Memory B cell (primary cell): Measurements from ENCODE around the gene PRSS3.
"Not testable (repeated sequence)": the region's sequence is repeated elsewhere in the genome, so short reads cannot be mapped to it uniquely, and the experiment has no call there.

ENCODE experiments used
- ATAC-seq: fragments of 150-1000 bp; cut with Tn5 transposase; 2 replicates; pipeline ENCODE4 v1.10.0; 2021; ENCODE audit warnings: low read depth, mild to moderate bottlenecking, moderate library complexity
- DNase-seq, 2 donors: peaks; one replicate each; pipeline ENCODE4 v3.0.0; 2022; ENCODE audit warnings: low spot score in 2 of 2
- H3K27ac Mint-ChIP-seq: one replicate; pipeline ENCODE4 v1.8.0; 2022; ENCODE audit warnings: mild to moderate bottlenecking, moderate library complexity, mixed read lengths
- H3K27me3 Mint-ChIP-seq: one replicate; pipeline ENCODE4 v1.8.0; 2022; ENCODE audit warnings: mixed read lengths
- H3K36me3 Mint-ChIP-seq: one replicate; pipeline ENCODE4 v1.8.0; 2022; ENCODE audit warnings: mild to moderate bottlenecking, mixed read lengths
- H3K4me1 Mint-ChIP-seq: one replicate; pipeline ENCODE4 v1.8.0; 2022; ENCODE audit warnings: mixed read lengths
- H3K4me3 Mint-ChIP-seq: one replicate; pipeline ENCODE4 v1.8.0; 2022; ENCODE audit warnings: mild to moderate bottlenecking, moderate library complexity, mixed read lengths
- H3K9me3 Mint-ChIP-seq: one replicate; pipeline ENCODE4 v1.8.0; 2022; ENCODE audit warnings: mixed read lengths

Gene PRSS3

DNA sequence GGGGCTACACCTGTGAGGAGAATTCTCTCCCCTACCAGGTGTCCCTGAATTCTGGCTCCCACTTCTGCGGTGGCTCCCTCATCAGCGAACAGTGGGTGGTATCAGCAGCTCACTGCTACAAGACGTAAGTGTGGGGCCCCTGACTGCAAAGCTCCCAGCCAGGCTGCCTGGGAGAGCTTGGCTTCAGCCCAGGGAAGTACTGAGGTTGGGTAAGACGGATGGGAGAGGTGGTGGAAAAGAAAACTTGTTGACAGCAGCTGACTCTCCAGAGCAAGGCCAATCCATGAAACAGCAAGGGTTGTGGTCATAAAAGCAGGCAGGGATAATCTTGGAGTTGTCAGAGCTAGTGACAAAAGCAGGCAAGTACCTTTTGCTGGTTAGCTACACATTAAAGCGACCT, 1.3 kb downstream of the PRSS3 start:
- not testable (repeated sequence) for ATAC-seq, H3K9me3 Mint-ChIP-seq, H3K4me3 Mint-ChIP-seq, H3K27ac Mint-ChIP-seq, H3K36me3 Mint-ChIP-seq, H3K4me1 Mint-ChIP-seq, DNase-seq
- peaks cover 24% of the 10 kb centered on the region for H3K27me3 Mint-ChIP-seq

DNA sequence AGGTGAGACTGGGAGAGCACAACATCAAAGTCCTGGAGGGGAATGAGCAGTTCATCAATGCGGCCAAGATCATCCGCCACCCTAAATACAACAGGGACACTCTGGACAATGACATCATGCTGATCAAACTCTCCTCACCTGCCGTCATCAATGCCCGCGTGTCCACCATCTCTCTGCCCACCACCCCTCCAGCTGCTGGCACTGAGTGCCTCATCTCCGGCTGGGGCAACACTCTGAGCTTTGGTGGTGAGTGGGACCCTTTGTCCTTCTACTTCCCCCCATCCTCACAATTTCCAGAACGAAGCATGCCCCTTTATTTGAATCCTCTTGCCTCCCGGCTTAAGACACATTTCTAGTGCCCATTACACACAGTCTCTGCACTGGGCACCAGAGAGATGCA, 2.5 kb downstream of the PRSS3 start:
- Mint-ChIP-seq H3K4me3 (no peak overlapping the region), H3K36me3 (no peaks in the 10 kb centered on the region), H3K4me1 (no peaks in the 10 kb centered on the region), H3K27me3 (peaks cover 26% of the 10 kb centered on the region), H3K27ac (no peak overlapping the region), H3K9me3 (peaks cover 2% of the 10 kb centered on the region)
- DNase-seq (no peak), ATAC-seq (no peak)

DNA sequence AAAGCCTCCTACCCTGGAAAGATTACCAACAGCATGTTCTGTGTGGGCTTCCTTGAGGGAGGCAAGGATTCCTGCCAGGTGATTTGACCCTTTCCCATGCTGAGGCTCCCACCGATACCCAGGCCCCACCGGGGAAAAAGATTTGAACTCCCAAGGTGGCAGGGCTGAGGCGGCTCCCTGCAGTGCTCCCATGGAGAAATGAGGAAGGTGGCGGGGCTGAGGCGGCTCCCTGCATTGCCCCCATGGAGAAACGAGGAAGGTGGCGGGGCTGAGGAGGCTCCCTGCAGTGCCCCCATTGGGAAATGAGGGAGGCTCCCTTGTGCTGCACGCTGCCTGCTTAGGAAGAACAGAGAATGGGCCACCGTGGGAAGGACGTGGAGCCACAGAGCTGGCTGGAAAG, 3.2 kb downstream of the PRSS3 start:
- Mint-ChIP-seq H3K27ac (no peak overlapping the region), H3K9me3 (peaks cover 2% of the 10 kb centered on the region), H3K4me1 (no peaks in the 10 kb centered on the region), H3K36me3 (no peaks in the 10 kb centered on the region), H3K4me3 (no peak overlapping the region), H3K27me3 (peaks cover 26% of the 10 kb centered on the region)
- DNase-seq (no peak), ATAC-seq (no peak)

DNA sequence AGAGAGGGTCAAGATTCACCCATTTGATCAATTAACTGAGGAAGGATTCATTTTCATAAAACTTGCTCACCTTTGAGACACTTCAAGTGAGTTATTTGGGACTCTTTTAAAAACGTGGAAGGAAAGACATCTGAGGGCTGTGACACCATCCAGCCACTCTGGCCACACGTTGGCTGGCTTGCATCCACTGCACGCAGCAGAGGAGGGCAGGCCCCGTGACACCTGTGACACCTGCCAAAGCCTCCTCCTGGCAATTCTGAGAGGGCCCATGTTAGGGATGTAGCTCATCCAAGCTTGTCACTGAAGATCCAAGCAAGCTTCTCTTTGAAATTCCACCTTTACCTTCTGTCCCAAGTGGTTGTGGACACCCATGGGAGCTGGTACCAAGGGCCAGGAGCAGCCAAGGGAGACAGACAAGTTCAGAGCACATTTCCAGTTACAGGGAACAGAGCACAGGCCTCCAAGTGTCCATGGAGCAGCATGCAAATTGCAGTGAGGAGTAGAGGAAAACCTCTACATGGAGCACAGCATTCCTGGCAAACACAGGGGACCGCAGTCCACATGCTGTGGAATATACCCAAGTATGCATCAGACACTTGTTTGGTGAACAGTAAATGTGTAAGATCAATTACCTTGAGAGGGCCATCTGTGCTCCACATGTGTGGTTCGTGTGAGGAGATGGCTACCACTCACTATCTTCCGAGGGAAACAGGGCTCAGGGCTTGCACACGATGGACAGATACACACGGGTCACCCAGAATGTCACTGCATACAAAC, 4.8 kb downstream of the PRSS3 start:
- Mint-ChIP-seq H3K4me1 (no peaks in the 10 kb centered on the region), H3K9me3 (peaks cover 2% of the 10 kb centered on the region), H3K36me3 (no peaks in the 10 kb centered on the region), H3K27ac (no peak overlapping the region), H3K27me3 (peaks cover 25% of the 10 kb centered on the region), H3K4me3 (no peak overlapping the region)
- ATAC-seq (no peak), DNase-seq (no peak)

DNA sequence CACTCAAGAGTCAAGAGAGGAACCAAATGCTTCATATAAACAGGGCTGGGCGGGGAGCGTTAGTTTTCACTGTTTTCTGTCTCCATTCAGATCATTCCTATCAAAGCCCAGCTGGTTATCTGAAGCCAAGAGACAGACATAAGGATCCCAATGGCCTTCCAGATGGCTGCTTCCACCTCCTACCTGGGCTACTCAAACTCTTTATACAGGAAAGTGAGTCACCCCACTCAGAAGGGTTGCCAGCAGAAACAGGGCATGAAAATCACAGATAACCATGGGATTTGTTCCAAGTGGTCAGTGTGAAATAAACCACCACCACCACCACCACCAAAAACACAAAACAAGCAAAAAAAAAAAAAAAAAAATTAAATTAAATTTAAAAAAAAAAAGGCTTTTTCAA, 5.5 kb downstream of the PRSS3 start:
- Mint-ChIP-seq H3K9me3 (peaks cover 2% of the 10 kb centered on the region), H3K27ac (no peak overlapping the region), H3K4me1 (no peaks in the 10 kb centered on the region), H3K27me3 (peaks cover 23% of the 10 kb centered on the region), H3K4me3 (no peak overlapping the region), H3K36me3 (no peaks in the 10 kb centered on the region)
- no peak for ATAC-seq
- no peak for DNase-seq

DNA sequence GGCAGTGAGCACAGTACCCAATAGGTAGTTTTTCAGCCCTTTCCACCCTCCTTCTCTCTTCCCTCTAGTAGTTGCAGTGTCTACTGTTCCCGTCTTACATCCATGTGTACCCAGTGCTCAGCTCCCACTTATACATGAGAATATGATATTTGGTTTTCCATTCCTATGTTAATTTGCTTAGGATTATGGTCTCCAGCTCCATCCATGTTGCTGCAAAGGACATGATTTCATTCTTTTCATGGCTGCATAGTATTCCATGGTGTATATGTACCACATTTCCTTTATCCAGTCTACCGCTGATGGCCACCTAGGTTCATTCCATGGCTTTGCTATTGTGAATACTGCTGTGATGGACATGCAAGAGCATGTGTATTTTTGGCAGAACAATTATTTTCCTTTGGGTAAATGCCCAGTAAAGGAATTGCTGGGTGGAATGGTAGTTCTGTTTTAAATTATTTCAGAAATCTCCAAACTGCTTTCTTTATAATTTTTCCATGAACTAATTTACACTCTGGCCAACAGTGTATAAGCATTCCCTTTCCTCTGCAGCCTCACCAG, 6.7 kb downstream of the PRSS3 start:
- not testable (repeated sequence) for H3K4me1 Mint-ChIP-seq, ATAC-seq, H3K4me3 Mint-ChIP-seq, H3K9me3 Mint-ChIP-seq, DNase-seq, H3K27ac Mint-ChIP-seq, H3K36me3 Mint-ChIP-seq
- H3K27me3 Mint-ChIP-seq = peaks cover 20% of the 10 kb centered on the region

DNA sequence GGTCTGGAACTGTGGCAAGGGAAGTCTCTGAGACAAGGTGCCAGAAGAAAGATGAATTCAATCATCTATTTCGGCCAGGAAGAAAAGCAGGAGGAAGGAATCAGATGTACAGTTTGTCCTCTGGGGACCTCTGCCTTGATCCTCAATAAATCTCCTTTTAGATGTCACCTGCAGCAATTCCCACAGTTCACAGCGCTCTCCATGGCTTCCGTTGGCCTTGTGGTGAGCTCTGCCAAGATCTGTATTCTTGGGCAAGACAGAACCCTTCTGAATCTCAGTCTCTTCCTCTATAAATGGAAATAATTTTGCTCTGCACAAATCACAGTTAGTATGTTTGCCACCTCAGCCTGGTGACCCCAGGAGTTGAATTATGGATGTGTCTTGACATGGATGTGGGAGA, 8.8 kb downstream of the PRSS3 start:
- not testable (repeated sequence) for H3K27ac Mint-ChIP-seq, DNase-seq, ATAC-seq, H3K4me3 Mint-ChIP-seq, H3K9me3 Mint-ChIP-seq, H3K4me1 Mint-ChIP-seq, H3K36me3 Mint-ChIP-seq
- peaks cover 12% of the 10 kb centered on the region for H3K27me3 Mint-ChIP-seq

DNA sequence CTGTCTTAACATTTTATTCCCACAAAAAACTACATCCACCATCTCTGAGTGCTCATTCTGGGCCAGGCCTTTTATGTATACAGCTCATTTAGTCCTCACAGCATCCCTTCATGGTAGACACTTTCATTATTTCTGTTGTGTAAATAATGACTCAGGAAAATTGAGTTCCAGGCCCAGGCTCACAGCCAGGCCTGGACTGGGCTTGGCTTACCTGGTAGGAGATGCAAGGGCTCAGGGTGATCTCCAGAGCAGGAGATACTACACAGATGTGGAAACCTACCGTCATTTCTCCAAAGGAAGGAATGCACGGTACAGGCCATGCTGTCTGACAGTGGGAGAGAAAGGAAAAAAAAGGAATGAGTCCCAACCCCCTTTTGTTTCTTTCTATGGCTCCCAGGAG, 11.8 kb downstream of the PRSS3 start:
- H3K9me3 Mint-ChIP-seq, H3K4me3 Mint-ChIP-seq, ATAC-seq, H3K4me1 Mint-ChIP-seq, H3K36me3 Mint-ChIP-seq, H3K27me3 Mint-ChIP-seq, DNase-seq, H3K27ac Mint-ChIP-seq: not testable (repeated sequence)

DNA sequence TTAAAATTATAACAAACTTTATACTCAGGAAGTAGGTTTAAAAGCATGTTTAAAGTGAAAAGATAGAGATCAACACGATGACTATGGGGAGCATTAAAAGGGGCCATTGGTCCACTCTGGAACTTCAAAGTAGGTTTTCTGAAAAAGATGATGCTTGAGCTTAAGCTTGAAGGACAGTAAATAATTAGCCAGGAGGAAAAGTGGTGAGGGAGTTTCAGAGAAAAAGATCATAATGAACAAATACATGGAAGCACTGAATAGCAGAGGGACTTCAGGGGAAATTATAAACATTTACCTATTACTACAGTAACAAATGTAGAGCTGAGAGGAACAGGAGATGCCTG, 13.6 kb downstream of the PRSS3 start:
- not testable (repeated sequence) for H3K9me3 Mint-ChIP-seq, H3K27ac Mint-ChIP-seq, H3K4me3 Mint-ChIP-seq, H3K4me1 Mint-ChIP-seq, ATAC-seq, H3K27me3 Mint-ChIP-seq, H3K36me3 Mint-ChIP-seq, DNase-seq

DNA sequence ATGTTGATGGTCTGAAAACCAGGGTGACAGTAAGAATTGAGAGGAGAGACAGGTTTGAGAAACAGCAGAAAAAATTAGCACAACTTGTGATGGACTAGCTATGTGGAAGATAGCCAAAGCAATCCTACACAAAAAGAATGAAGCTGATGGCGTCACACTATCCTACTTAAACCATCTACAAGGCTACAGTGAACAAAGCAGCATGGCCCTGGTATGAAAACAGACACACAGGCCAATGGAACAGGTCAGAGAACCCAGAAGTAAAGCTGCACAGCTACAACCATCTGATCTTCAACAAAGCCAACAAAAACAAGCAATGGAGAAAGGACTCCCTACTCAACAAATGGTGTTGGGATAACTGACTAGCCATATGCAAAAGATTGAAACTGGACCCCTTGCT, 14.1 kb downstream of the PRSS3 start:
- Mint-ChIP-seq H3K27me3 (peaks cover 5% of the 10 kb centered on the region), H3K4me3 (no peak overlapping the region)

DNA sequence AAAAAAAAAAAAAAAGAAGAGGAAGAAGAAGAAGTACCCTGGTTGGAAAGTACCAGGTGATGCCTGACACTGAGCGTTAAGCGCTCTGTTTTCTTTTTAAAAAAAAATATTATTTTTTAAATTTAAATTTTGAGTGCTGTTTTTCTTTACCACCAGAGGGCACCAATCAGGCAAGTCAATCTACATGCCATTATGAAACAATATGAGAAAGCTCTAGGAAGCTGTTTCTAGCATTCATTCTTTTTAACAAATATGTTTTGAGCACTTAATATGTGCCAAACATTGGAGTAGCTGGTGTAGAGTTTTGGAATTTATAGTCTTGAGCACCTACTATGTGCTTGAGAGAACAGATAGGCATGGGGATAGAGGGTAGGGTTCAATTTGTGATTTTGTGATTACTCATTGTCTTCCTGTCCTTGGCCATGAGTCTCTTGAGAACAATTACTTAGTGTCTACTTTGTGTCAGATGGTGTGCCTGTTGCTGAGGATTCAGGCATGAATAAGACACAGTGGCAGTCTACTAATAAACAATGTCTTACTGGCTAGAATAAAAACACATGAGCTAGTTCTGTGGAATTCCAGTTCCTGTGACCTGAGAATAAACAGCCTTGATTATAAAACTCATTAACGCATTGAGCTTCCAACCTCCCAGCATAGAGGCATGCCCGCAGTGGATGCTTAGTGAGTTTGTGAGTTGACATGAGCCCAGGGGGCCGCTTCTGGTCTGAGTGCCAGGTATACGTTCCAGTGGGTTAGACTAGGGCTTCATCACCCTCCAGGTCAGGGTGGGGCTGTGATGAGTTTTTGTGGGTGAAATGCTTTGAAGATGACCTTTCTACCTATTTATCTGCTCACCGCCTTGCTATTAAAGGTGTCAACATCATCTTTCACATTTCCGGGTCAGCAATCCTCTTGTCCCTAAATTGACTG, 18.6 kb downstream of the PRSS3 start:
- peaks cover 1% of the 10 kb centered on the region for H3K27me3 Mint-ChIP-seq
- peak; percentile 30 for ATAC-seq
- H3K27ac Mint-ChIP-seq = peak overlapping the region; percentile 98
- H3K9me3 Mint-ChIP-seq = no peaks in the 10 kb centered on the region
- no peak overlapping the region for H3K4me3 Mint-ChIP-seq
- peaks cover 27% of the 10 kb centered on the region for H3K4me1 Mint-ChIP-seq
- peak in 1 of 2 donors; percentile 60 for DNase-seq
- H3K36me3 Mint-ChIP-seq = no peaks in the 10 kb centered on the region

More for the DNA sequence above, 14.1 kb downstream of the PRSS3 start:
- Mint-ChIP-seq H3K9me3 (no peaks in the 10 kb centered on the region), H3K4me1 (peaks cover 5% of the 10 kb centered on the region), H3K36me3 (no peaks in the 10 kb centered on the region), H3K27ac (no peak overlapping the region)
- ATAC-seq (no peak), DNase-seq (no peak)

DNA sequence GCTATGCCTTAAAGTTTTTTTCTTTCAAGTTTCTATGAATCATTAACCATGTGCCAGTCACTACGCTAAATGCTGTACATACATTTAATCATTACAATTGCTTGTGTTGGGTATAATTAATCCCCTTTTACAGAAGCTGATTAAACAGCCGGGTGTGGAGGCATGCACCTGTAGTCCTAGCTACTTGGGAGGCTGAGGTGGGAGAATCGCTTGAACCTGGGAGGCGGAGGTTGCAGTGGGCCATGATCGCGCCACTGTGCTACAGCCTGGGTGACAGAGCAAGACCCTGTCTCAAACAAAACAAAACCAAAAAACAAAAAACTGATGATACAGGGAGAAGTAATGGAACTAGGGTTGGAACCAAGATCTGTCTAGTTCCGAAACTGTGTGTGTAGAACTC, 20.4 kb downstream of the PRSS3 start:
- peak overlapping the region; percentile 94 for H3K4me3 Mint-ChIP-seq

DNA sequence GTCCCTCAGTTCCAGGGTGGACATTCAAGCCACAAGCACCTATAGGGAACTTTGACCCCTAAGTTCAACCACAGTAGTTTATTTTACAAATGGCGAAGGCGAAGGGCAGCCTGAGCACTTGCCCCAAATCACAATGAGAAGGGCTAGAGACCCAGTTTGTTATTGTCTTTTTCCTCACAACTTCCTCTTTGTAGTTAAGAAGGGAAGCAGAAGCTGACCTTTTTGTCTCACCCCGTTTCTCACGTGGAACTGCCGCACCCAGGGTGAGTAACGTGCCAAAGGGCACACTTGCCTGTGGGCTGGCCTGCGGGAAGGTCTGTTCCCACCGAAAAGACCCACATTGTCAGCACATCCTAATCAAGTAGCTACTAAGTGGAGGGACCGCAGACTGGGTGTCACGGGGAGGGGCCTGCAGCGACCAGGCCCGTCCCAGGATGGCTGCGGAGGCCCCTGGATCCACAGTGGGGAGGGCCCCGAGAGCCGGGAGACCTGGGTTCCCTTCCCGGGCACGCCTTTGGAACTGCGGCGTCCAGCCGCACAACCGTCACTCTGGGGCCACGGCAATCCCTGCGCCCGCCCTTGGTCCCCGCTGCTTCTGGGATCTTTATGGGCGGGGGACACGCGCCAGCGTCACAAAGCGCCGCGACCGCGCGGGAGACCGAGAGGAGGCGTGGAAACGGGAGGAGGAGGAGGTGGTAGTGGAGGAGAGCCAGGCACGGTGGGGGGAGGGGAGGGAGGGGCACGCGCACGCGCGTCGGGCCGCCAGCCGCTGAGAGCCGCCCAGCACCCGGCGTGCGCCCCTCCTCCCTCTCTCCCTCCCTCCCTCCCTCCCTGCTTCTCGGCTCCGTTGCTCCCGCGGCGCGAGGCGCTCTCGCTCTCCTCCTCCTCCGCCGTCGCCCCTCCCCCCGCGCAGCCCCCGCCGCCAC, 21.2 kb downstream of the PRSS3 start, which contains the start of gene UBE2R2:
Gene UBE2R2, plus strand, starts transcription at position 834 of the 926 bp plus-strand sequence. CDS start 598 bp downstream, outside the sequence.
- ATAC-seq = peak; percentile 73
- Mint-ChIP-seq H3K27me3 (no peaks in the 10 kb centered on the region), H3K4me1 (peaks cover 35% of the 10 kb centered on the region), H3K27ac (peak within 1 kb of the TSS; percentile 98), H3K9me3 (no peaks in the 10 kb centered on the region), H3K4me3 (peak within 1 kb of the TSS; percentile 94), H3K36me3 (no peaks in the 10 kb centered on the region)
- DNase-seq = peak; percentile 82 to 86

More for the DNA sequence above, 20.4 kb downstream of the PRSS3 start:
- Mint-ChIP-seq H3K27me3 (no peaks in the 10 kb centered on the region), H3K27ac (peak overlapping the region; percentile 98), H3K9me3 (no peaks in the 10 kb centered on the region), H3K36me3 (no peaks in the 10 kb centered on the region), H3K4me1 (peaks cover 33% of the 10 kb centered on the region)
- no peak for ATAC-seq
- no peak for DNase-seq
